MCF 10A (cell line): ENCODE data around the gene MAPK11. TPM values are rescaled to one million over a fixed set of nuclear protein-coding genes. Genes with fewer than 3 reads are reported as not detected.

Experiments
- BruUV-seq: library from RNA; stranded (reverse); fragments of 400-500 nt; replicated peaks from 2 replicates; lab custom pipeline; 2021; lab: Mats Ljungman, UMichigan
- CTCF ChIA-PET: fragments of 300-600 bp; sonication (Branson Sonifier 250); formaldehyde crosslinking; extraction: SDS; loops from one replicate; lab custom pipeline; 2021; ENCODE audit warnings: antibody characterized with exemption, inconsistent platforms; lab: Yijun Ruan, JAX
- POLR2A ChIA-PET: fragments of 300-600, 350-650 bp; sonication (Branson Sonifier 250); formaldehyde crosslinking; extraction: SDS; loops from one replicate; lab custom pipeline; 2020; ENCODE audit warnings: antibody characterized with exemption, inconsistent platforms; lab: Yijun Ruan, JAX
- DNase-seq: peaks from one replicate; pipeline ENCODE4 v3.0.0-alpha.2; 2018; ENCODE audit not compliant: unreplicated experiment
- H3K27ac Mint-ChIP-seq: one replicate; pipeline ENCODE4 v1.8.0; 2022; ENCODE audit warnings: mild to moderate bottlenecking, low read depth, mixed read lengths; ENCODE audit not compliant: unreplicated experiment
- H3K27me3 Mint-ChIP-seq: one replicate; pipeline ENCODE4 v1.8.0; 2022; ENCODE audit warnings: mixed read lengths; ENCODE audit not compliant: insufficient read depth, unreplicated experiment
- H3K36me3 Mint-ChIP-seq: one replicate; pipeline ENCODE4 v1.8.0; 2022; ENCODE audit warnings: mild to moderate bottlenecking, moderate library complexity, mixed read lengths; ENCODE audit not compliant: insufficient read depth, unreplicated experiment
- H3K4me1 Mint-ChIP-seq: one replicate; pipeline ENCODE4 v1.8.0; 2022; ENCODE audit warnings: mixed read lengths; ENCODE audit not compliant: insufficient read depth, unreplicated experiment
- H3K4me3 Mint-ChIP-seq: one replicate; pipeline ENCODE4 v1.8.0; 2022; ENCODE audit warnings: mild to moderate bottlenecking, moderate library complexity, mixed read lengths; ENCODE audit not compliant: unreplicated experiment
- H3K9me3 Mint-ChIP-seq: one replicate; pipeline ENCODE4 v1.8.0; 2022; ENCODE audit warnings: mixed read lengths; ENCODE audit not compliant: unreplicated experiment
- intact Hi-C: fragments of 100-400 bp; cut with micrococcal nuclease; formaldehyde crosslinking; loops from 2 replicates; pipeline ENCODE4 v1.14.1; 2022
- total RNA-seq: library from RNA; stranded (reverse); gene quantifications from 2 replicates; pipeline ENCODE4 v1.2.3, GENCODE V29; 2022
- TF ChIP-seq, protein P1 (sequence below): fragments of 200-600 bp; IDR thresholded peaks from one replicate; pipeline ENCODE4 v1.8.0; 2022; ENCODE audit warnings: antibody characterized with exemption, mild to moderate bottlenecking; ENCODE audit not compliant: unreplicated experiment

MAPK11 gene
- total RNA-seq, 1 experiment from 2014 or later = 10.4 TPM

DNA sequence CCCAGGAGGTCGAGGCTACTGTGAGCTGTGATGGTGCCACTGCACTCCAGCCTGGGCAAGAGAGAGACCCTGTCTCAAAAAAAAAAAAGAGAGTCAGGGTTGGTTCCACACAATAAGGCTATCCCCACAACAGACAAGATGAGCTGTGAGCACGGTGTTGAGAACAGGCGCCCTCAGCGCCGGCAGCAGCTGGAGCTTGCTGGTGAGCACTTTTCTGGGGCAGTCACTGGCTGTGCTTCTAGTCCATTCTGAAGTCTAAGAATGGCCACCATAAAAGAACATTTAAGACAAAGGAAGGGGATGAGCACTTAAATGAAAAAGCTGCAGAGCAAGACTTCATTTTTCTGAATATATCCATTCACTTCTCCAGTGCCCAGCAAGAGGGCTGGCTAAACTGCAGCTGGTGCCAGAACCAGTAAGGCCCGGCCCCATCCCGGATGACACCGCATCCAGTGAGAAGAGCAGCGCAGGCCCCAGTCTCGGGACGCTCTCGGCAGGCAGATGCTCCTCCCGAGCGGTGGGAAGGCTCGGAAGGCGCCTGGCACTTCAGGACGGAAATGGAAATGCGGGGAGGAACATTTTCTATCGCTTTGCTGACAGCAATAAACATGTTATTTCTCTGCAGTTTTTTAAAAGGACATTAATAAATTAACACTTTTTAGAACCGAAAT lies 37.6 kb downstream of the MAPK11 start:
- Mint-ChIP-seq H3K36me3 (peaks cover 39% of the 10 kb centered on the region), H3K9me3 (no peaks in the 10 kb centered on the region), H3K27ac (no peak overlapping the region), H3K4me3 (no peak overlapping the region), H3K27me3 (no peaks in the 10 kb centered on the region), H3K4me1 (no peaks in the 10 kb centered on the region)
- no TSS peak for BruUV-seq
- TF ChIP-seq, protein P1, sequence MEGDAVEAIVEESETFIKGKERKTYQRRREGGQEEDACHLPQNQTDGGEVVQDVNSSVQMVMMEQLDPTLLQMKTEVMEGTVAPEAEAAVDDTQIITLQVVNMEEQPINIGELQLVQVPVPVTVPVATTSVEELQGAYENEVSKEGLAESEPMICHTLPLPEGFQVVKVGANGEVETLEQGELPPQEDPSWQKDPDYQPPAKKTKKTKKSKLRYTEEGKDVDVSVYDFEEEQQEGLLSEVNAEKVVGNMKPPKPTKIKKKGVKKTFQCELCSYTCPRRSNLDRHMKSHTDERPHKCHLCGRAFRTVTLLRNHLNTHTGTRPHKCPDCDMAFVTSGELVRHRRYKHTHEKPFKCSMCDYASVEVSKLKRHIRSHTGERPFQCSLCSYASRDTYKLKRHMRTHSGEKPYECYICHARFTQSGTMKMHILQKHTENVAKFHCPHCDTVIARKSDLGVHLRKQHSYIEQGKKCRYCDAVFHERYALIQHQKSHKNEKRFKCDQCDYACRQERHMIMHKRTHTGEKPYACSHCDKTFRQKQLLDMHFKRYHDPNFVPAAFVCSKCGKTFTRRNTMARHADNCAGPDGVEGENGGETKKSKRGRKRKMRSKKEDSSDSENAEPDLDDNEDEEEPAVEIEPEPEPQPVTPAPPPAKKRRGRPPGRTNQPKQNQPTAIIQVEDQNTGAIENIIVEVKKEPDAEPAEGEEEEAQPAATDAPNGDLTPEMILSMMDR = no peak
- DNase-seq = no peak
- CTCF ChIA-PET = interaction anchor here (0.7 to 1.5 kb wide), 5 partner anchors 8 to 109 kb away, joined by 3 to 5 read pairs (median 3); no protein-coding TSS in a partner anchor
- intact Hi-C loops = no loop called here
- POLR2A ChIA-PET = no interaction called here

DNA sequence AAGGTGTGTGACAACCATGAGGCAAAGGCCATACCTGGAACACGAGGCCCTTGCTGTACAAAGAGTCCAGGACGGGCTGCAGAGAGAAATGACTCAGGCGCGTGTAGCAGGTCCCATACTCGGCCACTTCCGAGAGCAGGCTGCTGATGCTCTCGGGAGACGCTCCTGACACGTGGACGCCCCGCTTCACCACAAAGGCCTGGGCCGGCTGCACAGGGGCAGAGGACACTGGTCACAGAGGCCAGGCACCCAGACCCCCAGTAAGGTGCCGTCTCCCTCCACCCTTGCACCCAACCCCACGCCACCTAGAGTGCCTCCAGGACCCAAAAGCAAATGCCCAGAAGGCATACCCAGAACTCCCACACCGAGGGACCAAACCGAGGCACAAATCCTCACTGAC lies 40.8 kb downstream of the MAPK11 start:
- Mint-ChIP-seq H3K27ac (no peak overlapping the region), H3K36me3 (peaks cover 44% of the 10 kb centered on the region), H3K4me1 (no peaks in the 10 kb centered on the region), H3K4me3 (no peak overlapping the region), H3K9me3 (no peaks in the 10 kb centered on the region), H3K27me3 (no peaks in the 10 kb centered on the region)
- POLR2A ChIA-PET = no interaction called here
- no peak for DNase-seq
- CTCF ChIA-PET = no interaction called here
- no TSS peak for BruUV-seq
- intact Hi-C loops = no loop called here
- TF ChIP-seq, protein P1 = no peak

DNA sequence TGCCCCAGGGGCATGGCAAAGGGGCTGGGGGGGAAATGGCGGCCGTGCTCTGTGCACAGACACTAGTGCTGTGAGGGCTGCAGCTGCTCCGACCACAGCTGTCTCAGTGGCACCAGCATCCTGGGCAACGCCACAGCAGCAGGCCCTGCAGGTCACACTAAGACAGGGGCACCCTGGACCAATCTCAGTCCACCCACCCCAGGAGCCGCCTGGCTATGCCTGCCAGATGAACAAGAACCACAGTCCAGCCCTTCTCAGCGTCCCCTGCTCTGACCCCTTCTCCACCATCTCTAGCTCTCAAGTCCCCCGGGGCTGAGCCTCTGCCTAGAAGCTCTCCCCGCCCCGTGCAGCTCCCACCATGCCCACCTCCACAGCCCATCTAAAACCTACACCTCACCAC lies 41.8 kb downstream of the MAPK11 start:
- H3K4me3 Mint-ChIP-seq = no peak overlapping the region
- BruUV-seq = no TSS peak
- H3K4me1 Mint-ChIP-seq = no peaks in the 10 kb centered on the region
- DNase-seq = no peak
- intact Hi-C loops = no loop called here
- no peaks in the 10 kb centered on the region for H3K9me3 Mint-ChIP-seq
- H3K36me3 Mint-ChIP-seq = peaks cover 50% of the 10 kb centered on the region
- ChIA-PET CTCF (interaction anchor here (1.0 to 1.1 kb wide), 2 partner anchors 74 to 113 kb away, joined by 3 read pairs; no protein-coding TSS in a partner anchor), POLR2A (no interaction called here)
- TF ChIP-seq, protein P1 = no peak
- no peak overlapping the region for H3K27ac Mint-ChIP-seq
- H3K27me3 Mint-ChIP-seq = no peaks in the 10 kb centered on the region

DNA sequence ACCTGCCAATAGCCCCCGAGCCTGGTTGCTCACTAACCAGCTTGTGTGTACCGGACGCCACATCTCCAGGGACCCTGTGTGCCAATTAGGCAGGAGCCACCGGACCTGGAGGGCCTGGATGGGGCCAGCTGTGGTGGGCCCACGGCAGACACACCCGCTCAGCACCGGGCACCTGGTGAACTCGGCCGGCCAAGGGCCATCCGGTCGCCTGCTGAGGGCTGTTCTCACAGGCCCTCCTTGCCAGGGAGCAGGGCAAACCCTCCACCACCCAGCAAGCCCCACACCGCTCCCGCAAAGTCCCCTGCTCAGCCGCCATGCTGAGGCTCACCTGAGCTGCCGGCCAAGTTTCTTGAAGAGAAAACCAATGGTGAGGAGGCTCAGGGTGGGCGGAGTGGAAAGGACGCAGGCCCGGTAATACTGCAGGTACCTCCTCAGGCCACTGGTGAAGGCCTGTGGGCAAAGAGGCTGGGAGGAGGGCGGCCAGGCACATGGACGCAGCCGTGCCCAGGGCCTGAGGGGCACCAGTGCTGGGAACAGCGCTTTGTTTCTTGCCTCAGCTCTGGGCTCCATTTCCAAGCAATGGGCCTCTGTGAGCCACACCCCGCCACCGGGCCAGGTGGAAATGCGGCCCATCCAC lies 42.5 kb downstream of the MAPK11 start:
- no peak overlapping the region for H3K27ac Mint-ChIP-seq
- ChIA-PET POLR2A (no interaction called here), CTCF (interaction anchor here (0.6 to 1.1 kb wide), 4 partner anchors 21 to 114 kb away, joined by 3 read pairs; no protein-coding TSS in a partner anchor)
- no peak overlapping the region for H3K4me3 Mint-ChIP-seq
- DNase-seq = no peak
- no peaks in the 10 kb centered on the region for H3K9me3 Mint-ChIP-seq
- BruUV-seq = no TSS peak
- intact Hi-C loops = no loop called here
- H3K27me3 Mint-ChIP-seq = no peaks in the 10 kb centered on the region
- H3K36me3 Mint-ChIP-seq = peaks cover 55% of the 10 kb centered on the region
- no peaks in the 10 kb centered on the region for H3K4me1 Mint-ChIP-seq
- TF ChIP-seq, protein P1 = no peak
